HG02938 (cell line): ENCODE results near the gene TBCD.

ENCODE experiments used
- ATAC-seq: cut with Tn5 transposase; IDR thresholded peaks from one replicate; pipeline ENCODE4 v1.9.1; 2021; ENCODE audit warnings: mild to moderate bottlenecking, moderate library complexity; ENCODE audit not compliant: unreplicated experiment

The TBCD gene

DNA sequence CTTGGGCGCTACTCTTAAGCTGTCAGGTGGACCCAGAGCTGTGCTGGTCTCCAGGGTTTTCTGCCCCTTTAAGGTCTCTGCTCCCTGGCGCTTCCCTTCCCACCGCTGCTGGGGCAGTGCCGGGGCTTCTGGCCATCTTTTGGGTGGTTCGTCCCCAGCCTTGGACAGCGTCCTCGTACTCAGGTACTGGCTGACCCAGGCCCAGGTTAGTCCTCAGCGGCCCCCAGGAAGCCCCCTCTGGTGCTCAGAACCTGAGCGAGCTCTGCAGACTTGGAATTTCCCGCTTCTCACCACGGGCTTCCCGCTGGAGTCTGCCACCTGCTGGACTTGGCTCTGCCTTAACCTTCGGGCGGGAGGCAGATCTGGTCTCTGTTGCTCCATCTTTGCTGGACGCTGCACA, 182.0 kb downstream of the TBCD start:
- no peak for ATAC-seq

DNA sequence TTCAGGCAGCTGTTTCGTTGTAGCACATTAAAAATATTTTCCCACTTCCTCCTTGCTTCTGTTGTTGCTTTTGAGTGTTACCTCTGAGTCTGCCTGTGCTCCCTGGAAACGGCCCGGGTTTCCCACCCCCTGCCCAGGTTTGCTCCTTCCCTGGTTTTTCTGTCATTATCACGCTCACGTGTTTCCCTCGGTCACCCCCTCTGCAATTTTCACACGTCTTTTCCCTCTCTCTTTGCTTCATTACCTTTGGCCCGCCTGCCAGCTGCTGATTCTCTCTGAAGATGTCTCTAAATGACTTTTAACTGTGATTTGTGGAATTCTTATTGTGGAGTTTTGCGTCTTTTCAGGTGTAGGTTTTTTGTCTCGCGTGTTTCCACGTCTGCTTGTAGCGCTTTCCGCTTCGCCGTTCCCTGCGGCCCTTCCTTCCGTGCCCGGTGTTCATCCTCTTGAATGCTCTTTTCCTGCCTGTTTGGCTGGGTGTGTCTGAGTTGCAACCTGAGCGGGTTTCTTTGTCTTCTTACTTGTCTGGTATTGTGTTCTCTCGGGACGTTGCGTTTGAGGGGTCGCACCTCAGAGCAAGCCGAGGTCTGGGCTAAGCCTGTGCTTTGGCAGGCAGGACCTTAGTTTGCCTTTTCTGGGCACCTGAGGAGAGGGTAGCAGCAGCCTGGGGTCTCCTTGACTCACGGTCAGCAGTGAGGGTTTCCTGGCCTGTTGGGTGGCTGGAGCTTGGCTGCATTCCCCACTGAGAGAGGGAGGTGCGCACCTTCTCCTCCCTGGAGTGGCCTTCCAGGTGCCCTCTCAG, 184.3 kb downstream of the TBCD start:
- ATAC-seq = no peak

DNA sequence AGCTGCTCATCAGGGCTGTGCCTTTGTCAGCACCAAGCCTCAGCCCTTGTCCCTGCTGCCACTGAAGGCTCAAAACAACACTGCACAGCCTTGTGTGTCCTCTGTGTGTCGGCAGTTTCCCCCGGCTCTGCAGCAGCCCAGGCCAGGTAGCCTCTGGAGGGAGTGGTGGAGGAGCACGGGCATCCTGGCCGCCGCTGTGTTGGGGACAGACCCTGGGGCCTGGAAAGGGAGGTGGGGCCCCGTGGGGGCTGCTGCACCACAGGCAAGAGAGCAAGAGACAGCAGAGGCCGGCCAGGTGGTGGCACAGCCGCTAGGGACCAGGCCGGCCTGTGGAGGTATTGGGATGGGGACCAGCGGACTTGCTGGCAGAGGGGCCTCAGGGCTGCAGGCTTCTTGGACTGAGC, 184.9 kb downstream of the TBCD start:
- ATAC-seq = no peak

DNA sequence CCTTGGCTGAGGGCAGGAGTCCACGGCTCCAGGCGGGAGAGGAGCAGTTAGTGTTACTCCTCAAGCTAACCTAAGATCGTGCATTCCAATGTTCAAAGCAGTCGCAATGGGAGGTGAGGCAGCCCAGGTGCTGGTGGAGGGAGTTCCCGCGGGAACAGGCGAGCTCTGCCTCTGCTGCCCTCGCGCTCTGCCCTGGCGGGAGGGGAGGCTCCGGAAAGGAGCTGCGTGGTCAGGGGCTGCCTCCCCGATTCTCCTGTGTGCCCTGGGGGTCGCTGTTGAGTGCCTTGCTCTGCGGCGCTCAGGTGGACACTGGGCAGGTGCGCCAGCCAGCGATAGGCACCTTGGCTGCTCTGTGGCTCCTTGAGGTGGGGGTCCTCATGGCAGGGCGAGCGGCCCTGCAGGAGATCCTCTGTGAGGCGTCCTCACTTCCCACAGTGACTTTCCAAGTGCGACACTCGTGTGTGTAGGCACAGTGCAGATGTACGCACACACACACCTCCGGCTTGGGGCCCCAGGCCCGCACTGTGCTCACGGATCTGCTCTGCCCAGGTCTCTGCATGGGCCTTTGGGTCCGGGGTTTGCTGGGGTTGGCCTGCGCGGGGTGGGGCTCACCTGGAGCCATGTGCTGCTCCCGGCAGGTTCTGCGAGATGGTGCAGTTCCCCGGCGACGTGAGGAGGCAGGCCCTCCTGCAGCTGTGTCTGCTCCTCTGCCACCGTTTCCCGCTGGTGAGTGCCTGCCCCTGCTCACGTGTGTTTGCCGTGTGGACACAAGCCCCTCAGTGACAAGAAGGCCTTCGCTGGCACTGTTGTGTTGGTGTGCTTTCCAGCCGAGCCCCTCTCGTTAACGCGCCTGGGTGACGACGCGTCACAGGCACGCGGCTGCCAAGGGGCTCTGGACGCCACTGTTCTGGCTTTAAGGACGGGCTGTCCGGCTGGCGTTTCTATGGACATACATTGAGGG, 185.8 kb downstream of the TBCD start:
- ATAC-seq = no peak

DNA sequence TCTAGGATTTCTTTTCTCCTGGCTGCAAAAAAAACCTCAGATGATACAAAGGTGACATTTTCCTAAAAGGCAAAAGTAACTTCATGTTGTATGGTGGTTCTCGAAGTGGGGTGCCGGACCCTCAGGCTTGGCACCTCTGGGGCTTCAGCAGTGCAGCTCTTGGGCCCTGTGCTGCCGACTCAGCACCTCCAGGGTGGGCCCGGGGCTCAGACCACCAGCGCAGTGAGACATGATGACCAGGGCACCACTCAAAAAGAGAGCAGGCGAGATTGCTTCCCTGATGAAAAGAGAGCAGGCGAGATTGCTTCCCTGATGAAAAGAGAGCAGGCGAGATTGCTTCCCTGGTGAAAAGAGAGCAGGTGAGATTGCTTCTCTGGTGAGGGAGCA, 186.6 kb downstream of the TBCD start:
- no peak for ATAC-seq

DNA sequence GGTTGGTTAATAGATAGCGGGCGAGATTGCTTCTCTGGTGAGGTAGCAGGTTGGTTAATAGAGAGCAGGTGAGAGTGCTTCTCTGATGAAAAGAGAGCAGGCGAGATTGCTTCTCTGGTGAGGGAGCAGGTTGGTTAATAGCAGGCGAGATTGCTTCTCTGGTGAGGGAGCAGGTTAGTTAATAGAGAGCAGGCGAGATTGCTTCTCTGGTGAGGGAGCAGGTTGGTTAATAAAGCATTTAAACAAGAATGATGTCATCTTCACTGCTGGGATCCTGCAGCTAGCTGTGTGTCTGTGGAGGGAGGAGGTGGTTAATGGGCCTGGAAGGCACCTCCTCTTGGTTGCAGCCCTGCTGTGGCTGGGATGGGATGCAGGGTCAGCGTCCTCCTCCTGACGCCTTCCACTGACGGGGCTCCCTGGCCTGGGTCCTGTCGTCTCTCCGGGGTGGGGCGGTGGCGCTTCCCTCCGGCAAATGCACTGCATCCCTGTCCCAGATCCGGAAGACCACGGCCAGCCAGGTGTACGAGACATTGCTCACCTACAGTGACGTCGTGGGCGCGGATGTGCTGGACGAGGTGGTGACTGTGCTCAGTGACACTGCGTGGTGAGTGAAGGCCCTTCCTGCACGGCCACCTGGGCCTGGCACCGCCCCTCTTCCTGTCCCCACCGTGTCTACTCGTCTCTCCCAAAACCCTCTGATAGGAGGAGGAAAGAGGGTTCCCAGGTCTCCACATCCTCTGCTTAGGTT, 187.2 kb downstream of the TBCD start:
- no peak for ATAC-seq

DNA sequence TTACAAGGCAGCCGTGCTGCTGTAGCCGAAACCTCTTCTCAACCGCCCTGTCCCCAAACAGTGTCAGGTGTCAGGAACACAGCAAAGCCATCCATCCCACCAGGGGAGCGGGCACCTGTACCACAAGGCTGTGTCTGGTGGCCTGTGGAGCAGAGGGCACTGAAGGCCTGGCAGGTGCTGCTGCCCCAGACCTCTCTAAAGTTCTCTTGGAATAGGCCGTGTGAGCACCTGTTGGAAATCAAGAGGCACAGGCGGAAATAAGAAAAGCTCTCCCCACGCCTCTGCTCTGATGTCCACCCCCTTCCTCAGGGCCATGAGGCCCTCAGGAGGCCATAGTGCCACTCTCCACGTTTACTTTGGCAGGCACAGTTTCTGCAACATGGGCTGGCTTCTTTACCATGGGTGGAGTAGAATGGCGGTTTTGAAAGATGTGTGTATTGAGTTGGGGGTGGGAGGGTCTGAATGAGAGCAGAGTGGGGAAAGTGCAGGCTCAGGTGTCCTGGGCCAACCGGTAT, 187.8 kb downstream of the TBCD start:
- no peak for ATAC-seq

DNA sequence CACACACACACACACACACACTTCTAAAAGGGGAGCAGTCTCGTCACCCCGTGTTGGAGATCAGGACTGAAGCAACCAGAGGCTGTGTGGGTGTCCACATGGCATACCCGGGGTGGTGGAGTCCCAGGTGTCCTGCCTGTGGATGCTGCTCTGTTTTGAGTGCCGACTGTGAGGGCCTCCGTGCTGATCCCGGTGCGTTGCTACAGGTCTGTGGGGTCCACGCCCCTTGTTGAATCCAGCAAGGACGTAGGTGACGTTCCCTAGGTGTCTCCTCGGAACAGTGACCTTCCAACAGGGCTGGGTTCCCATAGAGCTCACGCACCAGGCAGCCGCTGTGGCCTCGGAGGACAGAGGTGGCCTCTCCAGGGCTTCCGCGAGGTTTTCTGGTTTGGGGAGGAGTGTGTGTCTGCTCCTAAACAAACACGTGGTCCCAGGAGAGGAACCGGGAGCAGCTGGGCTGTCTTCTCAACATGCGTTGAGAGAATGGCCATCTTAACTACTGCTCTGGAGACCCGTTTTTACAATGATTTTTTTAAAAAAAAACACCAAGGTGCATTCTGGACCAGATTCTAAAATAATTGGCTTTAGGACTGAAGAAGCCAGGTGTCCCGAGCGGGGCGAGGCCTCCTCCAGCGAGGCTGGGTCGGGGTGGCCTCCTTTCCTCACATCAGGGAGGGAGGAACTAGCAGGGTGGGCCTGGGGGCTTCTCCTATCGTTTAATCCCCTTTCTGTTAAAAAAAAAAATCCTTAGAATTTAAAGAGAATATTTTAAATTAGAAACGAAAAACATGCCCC, 188.6 kb downstream of the TBCD start:
- no peak for ATAC-seq

DNA sequence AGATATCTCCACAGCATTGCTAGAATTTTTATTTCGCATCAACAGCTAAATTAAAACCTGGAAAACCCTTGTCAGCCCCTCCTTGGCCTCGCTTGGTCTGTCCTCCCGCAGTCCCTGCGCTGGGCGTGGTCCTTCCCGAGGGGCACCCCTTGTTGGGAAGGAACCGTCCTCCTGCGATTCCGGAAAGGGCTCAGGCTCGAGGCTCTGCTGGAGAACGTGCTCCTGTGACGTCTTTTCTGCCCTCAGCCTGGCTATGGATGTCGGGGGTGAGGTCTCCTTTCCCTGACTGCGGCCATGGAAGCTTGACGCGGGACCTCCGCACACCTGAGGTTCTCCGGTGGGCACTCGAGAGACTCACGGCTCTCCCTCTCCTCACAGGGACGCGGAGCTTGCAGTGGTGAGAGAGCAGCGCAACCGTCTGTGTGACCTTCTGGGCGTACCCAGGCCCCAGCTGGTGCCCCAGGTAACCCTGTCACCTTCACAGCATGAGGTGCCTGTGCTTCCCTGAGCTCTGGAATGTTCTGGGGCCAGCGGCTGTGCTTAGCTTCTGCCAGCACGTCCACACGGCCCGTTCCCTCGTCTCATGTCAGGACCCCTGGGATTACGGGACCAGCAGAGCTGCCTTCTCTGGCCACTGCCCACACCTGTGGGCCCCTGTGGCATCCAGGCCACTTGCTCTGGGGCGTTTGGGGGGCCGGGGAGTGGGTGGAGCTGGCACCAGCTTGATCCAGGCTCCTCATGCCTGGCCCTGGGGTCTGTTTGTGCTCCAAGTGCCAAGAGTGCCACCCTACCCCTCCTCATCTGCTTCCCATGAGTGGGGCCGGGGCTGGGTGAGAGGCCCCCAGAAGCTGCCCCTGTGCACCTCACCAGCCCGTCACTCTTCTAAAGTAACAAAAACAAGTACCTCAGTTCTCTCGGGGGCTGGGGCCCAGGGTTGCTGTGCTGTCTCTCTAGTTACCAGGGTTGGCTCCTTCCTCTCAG, 189.4 kb downstream of the TBCD start:
- no peak for ATAC-seq

DNA sequence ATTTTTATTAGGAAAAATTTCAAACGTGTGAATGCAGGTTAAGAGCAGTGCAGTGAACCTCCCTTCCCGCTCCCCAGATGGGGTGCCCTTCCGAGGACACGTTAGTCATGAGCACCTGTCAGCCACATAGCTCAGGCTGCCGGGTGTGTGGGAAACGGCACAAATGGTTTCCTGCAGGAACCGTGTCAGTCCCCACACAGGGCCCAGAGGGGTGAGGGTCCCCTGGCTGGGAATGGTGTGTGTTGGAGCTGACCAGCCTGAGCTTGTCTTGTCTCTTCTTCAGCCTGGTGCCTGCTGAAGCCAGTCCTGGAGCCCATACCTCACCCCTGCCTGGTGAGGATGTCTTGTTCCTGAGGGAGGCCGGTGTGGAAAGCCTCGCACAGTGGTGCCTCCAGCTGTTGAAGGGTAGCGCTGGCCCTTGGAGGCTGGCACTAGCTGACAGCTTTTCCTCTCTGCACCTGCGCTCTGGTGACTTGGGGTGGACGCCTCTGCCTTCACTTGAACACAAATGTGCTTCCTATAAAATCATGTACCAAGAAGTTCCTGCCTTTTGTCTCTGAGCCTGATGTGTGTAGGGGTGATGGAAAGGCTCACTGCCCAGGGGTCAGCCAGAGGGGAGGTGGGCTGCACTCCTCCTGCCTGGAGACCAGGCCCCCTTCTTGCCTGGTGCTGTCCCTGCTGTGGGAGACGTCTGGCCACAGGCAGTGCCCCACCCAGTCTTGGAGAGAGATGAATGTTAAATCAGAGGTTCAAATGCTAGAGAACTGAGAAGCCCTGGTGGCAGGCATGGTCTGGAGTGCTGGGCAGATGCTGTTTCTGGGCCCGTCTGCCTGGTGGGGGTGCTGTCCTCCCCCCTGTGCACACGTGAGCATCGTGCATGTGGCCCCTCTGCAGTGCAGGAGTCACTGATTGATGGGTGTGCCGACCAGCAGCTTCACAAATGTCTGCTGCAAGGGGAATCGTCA, 190.6 kb downstream of the TBCD start:
- ATAC-seq = no peak

DNA sequence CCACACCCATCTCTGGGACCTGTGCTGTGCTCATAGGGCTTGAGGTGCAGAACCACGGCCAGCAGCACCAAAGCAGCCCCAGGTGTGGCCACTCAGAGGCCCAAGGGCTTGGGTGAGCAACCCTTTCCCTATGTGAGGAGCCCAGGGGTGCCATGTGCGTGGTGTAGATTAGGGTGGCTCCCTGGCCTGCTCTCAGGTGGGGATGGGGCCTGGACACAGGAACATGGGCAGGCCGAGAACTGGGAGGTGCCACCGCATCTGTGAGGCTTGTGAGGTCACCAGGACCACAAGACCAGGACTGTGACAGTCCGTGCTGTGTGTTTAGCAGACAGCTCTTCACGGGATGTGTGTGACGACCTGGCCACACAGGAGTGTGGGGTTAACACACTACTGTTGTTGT, 191.5 kb downstream of the TBCD start:
- ATAC-seq = no peak

DNA sequence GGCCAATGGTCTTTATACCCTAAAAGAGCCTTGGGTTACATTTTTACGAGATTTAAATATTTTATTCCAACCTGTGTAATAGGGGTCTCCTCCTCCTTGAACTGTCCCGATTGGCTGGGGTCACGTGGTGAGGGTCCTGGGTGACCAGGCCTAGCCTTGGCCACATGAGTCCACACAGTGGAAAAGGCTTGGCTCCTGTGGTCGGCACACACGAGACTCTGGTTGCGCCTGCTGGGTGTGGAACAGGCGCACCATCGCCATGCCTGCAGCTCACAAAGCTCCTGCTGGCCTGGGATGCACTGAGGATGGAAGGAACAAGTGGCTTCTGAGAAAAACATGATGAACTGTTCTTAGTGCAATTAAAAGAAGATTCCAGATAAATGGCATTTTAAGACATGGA, 191.9 kb downstream of the TBCD start:
- ATAC-seq = no peak

DNA sequence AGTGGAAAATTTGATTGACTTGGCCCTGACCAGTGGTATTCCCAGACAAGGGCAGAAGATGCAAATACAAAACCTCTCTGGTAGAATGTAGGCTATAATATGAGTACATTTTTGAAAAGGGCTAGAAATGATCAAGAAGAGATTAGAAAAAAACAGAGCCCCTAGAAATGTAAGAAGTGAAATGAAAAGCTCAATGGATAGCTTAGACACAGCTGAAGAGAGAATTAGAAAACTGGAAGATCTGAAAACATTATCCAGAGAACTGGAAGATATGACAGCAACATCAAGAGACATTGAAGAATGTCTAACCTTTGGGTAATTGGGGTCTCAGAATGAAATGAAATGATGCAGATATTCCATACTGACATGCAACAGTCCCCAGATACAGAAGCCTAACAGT, 193.1 kb downstream of the TBCD start:
- no peak for ATAC-seq

DNA sequence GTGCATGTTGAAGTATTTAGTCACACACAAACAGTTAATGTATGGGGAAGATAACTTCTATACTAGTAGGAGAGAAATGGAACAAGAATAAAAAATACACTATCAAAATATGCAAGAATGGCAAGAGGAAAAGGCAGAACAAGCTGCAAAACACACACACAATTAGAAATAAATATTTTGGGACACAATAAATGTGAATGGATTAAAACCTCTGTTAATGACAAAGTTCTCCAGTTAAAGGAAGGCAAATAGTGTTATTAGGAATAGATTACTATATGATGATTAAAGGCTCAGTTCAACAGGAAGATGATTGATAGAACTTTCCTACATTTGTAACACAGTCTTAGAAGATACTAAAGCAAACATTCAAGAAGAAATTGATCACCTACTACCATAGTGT, 194.2 kb downstream of the TBCD start:
- ATAC-seq = no peak

DNA sequence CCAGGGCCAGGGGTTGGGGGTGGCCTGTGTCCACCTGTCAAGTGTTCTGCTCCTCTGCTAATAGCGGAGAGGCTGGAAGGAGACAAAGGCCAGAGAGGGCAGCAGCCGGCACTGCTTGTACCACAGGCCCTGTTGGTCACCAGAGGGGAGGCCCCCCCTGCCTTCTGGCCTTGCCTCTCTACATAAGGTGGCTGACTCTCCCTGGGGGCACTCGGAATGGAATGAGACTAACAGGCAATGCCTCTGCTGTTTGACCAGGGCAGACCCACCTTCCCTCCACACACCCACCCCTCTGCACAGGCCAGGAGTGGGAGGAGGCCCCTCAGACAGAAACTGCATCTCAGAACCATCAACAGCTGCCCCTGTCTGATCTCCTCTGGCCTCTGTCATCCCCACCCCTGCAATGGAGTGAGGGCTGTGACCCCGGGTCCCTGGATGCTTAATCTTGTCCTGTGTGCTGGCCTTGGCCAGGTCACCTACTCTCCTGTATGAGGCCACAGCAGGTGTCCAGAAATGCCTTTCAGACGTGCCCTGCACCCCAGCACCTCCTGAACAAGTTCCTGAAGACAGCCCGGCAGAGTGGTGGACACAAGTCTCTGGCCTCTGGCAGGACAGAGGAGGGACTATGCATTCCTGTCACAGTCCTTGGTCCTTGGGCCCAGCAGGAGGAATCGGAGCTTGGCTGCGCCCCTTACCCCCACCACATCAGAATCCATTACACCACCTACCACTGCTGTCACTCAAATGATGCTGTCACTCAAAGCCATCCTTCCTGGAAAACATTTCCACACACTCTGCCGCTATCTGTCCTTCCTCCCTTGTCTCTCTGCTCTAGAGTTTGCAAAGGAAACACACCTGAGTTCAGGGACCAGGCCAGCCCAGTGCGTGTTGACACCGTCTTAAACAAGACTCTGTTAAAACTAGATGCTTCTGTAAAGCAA, 195.5 kb downstream of the TBCD start:
- ATAC-seq = no peak

DNA sequence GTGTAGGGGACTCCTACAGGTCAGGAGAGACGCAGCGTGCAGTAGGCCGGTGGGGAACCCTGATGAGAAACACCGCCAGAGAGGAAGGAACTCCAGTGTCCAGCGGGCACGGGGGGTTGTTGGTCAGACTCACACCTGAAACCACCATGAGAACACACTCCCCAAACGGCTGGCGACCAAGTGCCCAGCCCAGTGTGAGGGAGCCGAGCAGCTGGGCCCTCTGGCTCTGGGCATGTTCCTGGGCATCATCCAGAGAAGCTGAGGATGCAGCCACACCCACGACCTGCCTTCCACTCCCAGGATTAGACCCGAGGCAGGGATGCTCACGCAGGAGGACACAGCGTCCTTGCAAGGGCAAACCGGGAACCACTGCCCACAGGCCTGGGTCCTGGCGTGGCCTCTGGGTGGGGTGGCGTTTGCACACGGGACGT, 196.2 kb downstream of the TBCD start:
- ATAC-seq = no peak

DNA sequence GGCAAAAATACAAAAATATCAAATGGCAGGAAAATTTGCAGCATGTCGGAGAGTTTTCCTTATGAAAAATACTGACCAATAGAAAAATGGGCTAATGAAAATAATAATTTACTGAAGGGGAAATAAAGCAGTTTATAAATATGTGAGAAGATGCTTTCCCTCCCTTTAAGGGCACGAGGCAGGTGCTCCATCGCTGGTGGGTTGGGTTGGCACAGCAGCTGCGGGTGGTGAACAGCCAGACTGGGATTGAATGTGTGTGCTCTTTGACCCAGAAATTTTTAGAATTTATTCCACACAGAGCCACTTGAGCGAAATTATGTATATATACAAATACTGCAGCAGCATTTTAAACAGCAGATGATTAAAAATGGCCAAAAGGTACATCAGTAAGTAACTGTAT, 197.1 kb downstream of the TBCD start:
- no peak for ATAC-seq
